ENCODE results near the gene APOLD1.
"Not testable (repeated sequence)": the region's sequence is repeated elsewhere in the genome, so short reads cannot be mapped to it uniquely, and the experiment has no call there.

The APOLD1 gene, protein sequence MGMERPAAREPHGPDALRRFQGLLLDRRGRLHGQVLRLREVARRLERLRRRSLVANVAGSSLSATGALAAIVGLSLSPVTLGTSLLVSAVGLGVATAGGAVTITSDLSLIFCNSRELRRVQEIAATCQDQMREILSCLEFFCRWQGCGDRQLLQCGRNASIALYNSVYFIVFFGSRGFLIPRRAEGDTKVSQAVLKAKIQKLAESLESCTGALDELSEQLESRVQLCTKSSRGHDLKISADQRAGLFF

DNA sequence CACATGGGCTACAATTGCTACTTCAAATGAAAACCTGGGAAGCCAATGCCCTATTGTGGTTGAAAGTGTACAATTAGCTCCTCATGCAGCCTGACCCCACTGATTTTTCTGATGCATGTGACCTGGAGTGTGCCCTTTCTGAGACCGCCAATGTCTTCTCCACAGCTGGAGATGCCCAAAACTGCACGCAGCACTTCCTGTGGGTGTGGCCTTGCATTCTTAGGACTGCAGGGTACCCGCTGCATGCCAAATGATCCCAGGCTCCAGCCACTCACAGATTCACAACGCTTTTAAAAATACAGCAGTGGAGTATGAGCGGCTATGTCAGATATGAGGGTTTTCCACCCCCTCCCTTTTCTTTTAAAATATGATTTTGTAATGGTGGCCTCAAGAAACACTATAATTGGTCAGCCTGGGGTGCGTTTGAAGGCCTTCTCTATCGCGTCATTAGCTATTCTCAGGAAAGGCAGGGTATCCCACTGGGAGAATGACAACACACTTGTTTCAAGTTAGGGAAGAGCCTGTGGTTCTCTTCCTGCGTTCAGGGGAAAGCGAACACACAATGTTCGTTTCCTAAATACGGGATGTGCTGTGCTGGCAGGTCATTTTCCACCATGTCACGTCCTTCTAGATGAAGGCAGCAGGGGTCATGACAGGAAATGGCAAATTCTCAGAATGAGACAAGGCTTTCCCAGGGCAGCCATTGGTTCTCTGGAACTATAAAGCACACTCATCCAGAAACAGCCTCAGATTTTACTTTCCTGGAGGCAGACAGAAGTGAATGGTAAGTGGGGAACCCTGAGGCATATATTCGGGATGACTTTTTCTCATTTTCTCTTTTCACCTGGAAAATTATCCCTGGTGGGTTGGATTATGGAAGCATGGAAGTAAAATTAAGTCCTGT is at the start of gene APOLD1:
Gene APOLD1 (plus strand): TSS at position 749 of the 904 bp plus-strand sequence. CDS start 33 bp downstream, at position 782.
- in situ Hi-C loops (cut with MboI; ENCODE audit: low pct_unique_long_range_greater_than_20kb, low sequenced_read_pairs) = loop anchor here (25.0 kb wide), 1 partner anchor 427 kb away; no protein-coding TSS in a partner anchor
- DNase-seq = no peak

DNA sequence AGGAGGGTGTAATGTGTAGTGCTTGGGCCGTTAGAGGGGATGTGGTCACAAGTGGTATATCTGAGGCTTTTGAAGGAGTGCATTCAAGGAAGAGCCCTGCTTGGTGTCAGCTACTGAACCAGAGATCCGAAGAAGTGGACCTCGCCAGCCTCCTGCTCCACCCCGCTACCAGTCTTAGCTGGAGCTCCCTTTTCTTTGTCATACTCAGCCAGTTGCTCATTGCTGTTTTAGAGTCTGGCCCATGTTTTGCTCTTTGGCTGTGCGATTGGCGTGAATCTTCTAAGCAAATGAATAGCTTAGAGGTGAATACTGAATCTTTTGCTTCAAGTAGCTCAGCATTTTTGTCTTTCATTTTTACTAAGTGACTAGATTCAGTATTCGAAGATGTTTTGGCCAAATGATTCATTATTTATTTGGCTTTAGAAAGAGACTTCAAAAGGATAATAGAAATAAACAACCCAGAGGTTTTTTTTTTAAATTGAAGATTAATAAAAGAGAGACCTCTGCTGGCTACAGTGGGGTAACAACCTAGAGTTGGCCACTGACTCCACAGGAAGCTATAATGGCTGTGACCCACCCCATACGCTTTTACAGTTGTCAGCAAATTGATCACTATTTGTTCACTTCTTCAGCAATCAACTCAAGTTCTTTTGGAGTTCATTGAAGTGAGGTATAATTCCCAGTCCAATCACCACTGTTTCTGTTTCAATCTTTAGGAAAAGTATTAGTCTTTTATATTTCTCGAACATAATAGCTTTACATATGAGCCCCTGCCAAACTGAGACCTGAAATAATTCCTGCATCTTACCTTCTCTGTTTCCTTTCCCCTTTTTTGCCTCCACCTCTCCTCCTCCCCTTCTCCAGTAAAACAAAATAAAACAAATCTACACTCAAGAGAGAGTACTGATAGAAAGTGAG is 48.4 kb upstream of the APOLD1 start:
- peak; percentile 69 for DNase-seq
- in situ Hi-C loops (cut with MboI; ENCODE audit: low pct_unique_long_range_greater_than_20kb, low sequenced_read_pairs) = no loop called here

DNA sequence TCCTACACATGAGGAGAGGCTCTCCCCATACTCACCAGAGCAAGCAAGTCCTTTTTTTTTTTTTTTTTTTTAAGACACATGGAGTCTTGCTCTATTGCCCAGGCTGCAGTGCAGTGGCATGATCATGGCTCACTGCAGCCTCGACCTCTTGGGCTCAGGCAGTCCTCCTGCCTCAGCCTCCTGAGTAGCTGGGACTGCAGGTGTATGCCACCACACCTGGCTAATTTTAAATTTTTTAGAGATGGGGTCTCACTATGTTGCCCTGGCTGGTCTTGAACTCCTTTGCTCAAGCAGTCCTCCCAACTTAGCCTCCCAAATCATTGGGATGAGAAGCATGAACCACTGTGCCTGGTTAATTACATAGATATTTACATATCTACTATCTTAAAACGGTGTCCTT is 47.3 kb upstream of the APOLD1 start:
- in situ Hi-C loops (cut with MboI; ENCODE audit: low pct_unique_long_range_greater_than_20kb, low sequenced_read_pairs); DNase-seq: not testable (repeated sequence)

DNA sequence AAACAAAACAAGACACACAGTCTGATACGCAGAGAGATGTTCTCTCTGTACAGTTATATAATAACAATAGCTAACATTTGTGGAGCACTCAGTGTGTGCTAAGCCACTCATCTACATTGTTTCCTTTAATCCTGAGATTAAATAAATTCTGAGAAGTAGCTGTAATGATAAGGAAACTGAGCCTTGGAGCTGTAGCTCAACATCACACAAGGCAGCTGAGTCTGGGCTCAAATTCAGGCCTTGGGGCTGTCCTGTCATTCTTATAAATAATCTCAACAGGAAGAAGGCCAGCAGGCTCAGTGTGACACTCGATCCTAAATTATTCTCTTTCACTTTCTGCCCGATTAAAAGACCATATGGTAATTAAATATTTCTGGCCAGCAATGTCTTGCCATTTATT is 43.8 kb upstream of the APOLD1 start:
- no peak for DNase-seq

DNA sequence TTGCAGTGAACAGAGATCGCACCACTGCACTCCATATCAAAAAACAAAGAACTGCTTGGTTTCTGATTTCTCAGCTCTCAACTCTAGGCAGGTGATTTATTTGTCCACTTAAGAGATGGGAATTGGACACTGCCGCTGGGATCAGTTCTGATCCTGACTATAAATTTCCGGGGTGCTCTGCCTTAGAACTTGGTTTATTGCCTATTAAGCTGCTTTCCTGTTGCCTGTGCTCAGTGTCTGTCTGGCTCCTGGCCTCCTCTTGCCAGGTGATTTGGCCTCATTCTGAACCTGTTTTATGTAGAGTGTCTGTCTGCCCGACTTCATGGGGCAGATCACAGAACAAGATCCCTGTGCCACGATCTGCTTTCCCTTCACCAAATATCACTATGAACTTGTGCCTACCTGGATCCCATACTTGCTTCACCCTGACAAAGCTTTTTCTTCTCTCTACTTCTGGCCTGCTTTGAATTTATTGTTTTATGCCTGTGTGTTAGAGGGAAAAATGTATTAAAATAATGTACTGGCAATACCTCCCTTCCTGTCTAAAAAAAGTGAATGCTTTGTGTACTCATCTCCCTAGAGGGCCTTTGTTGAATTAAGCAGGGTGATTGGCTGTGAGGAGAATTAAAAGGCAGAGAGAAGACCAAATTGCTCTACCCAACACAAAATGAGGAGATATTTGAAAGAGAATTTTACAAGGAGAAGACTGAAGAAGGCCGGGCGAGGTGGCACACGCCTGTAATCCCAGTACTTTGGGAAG is 40.7 kb upstream of the APOLD1 start:
- no peak for DNase-seq
- in situ Hi-C loops (cut with MboI; ENCODE audit: low pct_unique_long_range_greater_than_20kb, low sequenced_read_pairs) = no loop called here

More for the DNA sequence above, 43.8 kb upstream of the APOLD1 start:
- in situ Hi-C loops (cut with MboI; ENCODE audit: low pct_unique_long_range_greater_than_20kb, low sequenced_read_pairs) = no loop called here

DNA sequence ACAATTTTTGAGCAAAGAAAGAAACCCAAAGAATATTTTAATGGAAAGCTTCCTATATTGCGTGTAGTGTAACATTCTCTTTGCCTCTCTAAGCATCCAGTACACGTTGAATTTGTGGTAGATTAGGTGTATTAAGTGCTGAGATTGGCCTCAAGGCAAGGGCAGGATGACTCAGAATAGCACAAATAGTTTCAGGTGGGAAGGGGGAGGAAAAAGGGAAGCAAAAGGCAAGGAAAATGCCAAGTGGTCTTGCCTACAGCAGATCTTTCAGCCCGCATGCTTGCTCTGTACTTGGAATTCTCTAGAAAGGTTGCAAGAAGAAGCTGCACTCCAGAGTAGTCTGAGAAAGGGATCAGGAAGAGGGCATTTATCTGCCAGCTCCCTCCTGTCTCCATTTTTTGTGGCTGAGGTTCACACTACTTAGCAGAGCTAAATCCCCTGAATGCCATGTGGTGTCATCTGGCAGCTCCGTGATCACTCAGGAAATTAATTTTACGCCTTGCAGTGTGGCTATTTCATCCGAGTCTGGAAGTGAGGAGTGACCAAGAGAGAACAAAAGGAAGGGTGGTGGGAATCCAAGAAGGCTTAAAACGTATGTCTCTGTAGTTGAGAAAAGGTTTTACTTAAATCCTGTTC is 39.8 kb upstream of the APOLD1 start:
- no peak for DNase-seq
- in situ Hi-C loops (cut with MboI; ENCODE audit: low pct_unique_long_range_greater_than_20kb, low sequenced_read_pairs) = no loop called here

DNA sequence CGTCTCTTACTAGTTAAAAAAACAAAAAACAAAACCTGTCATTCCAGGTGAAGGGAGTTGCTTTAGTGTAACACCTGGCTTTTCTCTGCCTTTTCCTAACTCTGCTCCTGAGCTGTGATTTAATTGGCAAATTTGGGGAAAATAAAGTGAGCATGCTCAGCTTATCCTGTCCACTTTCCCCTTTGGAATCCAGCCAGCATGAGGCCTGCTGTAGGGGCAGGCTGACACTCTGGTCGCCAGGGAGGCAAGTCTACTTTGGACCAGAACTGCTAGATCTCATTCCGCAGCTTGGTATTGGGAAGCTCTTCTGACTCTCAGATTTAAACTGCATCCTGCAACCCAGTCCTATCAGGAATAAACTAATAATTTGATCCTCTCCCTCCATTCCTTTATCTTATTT is 38.2 kb upstream of the APOLD1 start:
- in situ Hi-C loops (cut with MboI; ENCODE audit: low pct_unique_long_range_greater_than_20kb, low sequenced_read_pairs) = no loop called here
- no peak for DNase-seq

DNA sequence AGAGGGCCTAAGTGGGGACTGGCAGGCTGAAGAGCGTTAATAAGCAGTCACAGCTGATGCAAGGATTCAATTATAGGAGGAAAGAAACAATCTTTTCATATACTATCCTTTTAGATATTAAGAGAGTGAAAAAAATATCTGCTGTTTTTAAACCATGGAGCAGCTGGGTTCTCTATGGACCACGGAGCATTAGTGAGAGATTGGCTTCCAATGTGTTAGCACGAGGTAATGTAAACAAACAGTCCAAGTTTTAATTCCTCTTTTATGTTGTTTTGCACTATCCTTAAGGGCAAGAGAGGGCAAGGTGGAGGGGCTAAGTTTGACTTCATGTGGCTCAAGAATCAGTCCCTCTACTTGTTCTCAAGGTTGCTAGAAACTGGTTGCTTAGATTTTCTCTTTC is 37.4 kb upstream of the APOLD1 start:
- no peak for DNase-seq
- in situ Hi-C loops (cut with MboI; ENCODE audit: low pct_unique_long_range_greater_than_20kb, low sequenced_read_pairs) = no loop called here

DNA sequence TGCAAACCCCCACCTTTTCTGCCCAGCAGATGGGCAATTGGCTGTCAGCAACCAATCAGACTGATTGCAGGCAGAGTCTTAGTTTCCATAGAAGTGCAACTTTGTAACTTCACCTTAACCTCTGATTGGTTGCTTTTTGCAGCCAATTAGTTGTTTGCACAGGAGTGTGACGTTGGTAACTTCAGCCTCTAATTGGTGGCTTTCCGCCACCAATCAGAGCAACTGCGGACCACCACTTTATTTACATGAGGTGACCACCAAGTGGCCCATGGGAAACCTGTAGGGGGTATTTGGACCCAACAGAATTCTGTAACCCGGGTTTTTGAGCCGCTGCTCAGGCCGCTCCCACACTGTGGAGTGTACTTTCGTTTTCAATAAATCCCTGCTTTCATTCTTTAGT is 36.0 kb upstream of the APOLD1 start:
- in situ Hi-C loops (cut with MboI; ENCODE audit: low pct_unique_long_range_greater_than_20kb, low sequenced_read_pairs) = no loop called here
- DNase-seq = no peak

DNA sequence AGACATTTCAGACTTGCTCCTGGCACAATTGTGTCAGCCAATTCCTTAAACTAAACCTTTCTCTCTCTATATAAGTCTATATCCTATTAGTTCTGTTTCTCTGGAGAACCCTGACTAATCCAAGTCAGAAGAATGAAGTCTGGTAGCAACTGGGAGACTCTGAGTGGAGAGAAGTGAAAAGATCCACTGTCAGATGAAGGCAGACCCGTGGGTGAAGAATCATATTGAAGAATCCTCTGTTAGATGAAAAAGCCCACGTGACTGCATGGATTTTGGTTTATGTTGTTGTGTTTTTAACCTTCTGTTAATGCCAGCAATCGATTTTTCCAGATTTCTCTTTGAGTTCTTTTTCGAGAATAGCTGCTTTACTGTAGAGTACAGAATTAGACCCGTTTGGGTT is 29.5 kb upstream of the APOLD1 start:
- DNase-seq = no peak
- in situ Hi-C loops (cut with MboI; ENCODE audit: low pct_unique_long_range_greater_than_20kb, low sequenced_read_pairs) = no loop called here

DNA sequence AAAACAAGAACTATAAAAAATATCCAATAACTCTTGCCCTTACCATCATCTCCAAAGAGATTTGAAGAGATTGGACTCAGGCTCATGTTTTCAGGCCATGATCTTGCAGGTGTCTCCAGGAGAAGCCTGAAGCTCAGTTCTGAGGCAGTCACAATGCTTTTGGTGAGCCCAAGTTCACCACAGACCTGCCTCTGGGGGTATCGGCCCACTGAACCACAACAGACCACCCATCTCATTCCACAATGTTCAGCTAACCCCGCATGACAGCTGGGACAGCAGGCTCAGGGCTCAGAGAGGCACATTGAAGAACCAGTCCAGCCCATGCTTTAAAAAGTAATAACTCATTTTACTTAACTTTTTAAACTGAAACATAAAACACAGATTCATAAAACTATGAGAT is 28.3 kb upstream of the APOLD1 start:
- in situ Hi-C loops (cut with MboI; ENCODE audit: low pct_unique_long_range_greater_than_20kb, low sequenced_read_pairs) = no loop called here
- DNase-seq = no peak

DNA sequence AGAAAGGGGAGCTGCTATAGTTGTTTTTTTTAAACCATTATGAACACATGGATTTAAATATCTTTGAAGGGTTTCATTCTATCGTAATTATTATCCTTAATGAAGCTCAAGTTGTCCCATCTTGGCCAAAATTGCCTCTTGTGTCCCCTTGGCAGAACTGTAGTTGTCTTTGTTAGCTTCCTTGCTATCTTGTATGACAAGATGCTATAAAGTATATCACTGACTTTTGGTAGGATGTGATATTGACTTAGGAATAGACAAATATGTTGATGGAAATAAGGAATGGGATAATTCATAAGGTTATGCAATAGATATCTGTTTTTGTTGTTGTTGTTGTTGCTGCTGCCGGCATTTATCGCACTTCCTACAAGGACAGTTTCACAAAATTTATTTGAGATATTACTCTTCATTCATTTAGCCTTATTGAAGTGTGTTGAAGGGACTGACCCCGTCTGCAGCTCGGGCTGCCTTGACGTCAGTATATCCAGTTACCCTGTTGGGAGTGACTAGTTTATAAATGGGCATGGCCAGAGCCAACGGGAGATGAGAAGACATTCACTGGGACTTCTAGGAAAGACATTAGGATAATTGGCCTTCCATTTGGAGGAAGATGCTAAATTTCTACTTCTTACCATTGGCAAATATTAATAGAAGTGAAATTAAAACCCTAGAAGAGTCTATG is 26.1 kb upstream of the APOLD1 start:
- in situ Hi-C loops (cut with MboI; ENCODE audit: low pct_unique_long_range_greater_than_20kb, low sequenced_read_pairs) = no loop called here
- DNase-seq = no peak

DNA sequence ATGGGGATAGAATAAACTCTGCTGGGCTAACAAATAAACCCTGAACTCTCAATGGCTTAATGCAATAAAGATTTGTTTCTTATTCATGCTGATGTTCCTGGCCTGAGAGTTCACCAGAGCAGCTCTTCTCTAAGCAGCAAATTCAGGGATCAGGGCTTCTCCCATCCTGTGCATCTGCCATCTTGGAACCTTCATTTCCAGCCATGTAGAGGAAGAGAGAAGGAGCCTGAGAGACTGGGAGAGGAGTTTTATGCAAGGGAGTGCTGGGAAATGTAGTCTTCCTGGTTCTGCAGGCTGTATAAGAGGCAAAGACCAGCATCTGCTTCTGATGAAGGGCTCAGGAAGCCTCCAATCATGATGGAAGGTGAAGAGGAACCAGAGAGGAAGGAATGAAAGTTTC is 20.6 kb upstream of the APOLD1 start:
- in situ Hi-C loops (cut with MboI; ENCODE audit: low pct_unique_long_range_greater_than_20kb, low sequenced_read_pairs) = no loop called here

DNA sequence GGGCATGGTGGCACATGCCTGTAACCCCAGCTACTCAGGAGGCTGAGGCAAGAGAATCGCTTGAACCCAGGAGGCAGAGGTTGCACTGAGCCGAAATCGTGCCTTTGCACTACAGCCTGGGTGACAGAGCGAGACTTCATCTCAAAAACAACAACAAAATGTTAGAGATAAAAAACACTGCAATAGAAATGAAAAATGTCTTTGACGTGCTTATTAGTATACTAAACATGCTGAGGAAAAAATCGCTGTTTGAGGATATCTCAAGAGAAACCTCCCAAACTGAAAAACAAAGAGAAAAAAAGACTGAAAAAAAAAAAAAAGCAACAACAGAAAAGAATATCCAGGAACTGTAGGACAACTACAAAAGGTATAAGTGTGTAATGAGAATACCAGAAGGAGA is 15.2 kb upstream of the APOLD1 start:
- in situ Hi-C loops (cut with MboI; ENCODE audit: low pct_unique_long_range_greater_than_20kb, low sequenced_read_pairs) = no loop called here
- no peak for DNase-seq

More for the DNA sequence above, 20.6 kb upstream of the APOLD1 start:
- DNase-seq = no peak

DNA sequence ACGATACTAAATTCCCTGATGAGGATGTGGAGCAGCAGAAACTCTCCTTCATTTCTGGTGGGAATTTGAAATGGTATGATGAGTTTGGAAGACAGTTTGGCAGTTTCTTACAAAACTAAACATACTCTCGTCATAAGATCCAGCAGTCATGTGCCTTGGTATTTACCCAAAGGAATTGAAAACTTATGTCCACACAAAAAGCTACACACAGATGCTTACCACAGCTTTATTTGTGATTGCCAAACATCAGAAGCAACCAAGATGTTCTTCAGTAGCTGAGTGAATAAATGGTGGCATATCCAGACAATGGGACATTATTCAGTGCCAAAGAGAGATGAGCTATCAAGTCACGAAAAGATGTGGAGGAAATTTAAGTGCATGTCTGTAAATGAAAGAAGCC is 10.7 kb upstream of the APOLD1 start:
- in situ Hi-C loops (cut with MboI; ENCODE audit: low pct_unique_long_range_greater_than_20kb, low sequenced_read_pairs) = loop anchor here (25.0 kb wide), 1 partner anchor 438 kb away; no protein-coding TSS in a partner anchor
- DNase-seq = no peak

DNA sequence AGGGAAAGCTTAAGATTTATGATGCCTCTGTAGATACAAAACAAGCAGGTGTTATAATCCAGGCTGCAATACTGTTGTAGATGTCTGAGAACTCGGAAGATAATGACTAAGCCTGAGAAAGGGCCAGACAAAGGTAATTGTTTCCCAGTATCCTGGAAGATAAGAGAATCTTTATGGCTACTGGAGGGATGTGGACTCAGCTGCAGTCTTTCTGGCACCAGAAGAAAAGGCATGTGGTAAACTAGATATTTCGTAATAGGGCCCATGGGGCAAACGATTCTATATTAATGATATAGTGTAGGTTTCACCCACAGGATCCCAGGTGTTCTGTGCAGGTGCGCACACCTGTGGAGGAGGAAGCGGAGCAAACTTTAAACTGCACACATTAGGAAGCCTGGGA is 9.2 kb upstream of the APOLD1 start:
- DNase-seq = no peak
- in situ Hi-C loops (cut with MboI; ENCODE audit: low pct_unique_long_range_greater_than_20kb, low sequenced_read_pairs) = loop anchor here (25.0 kb wide), 1 partner anchor 436 kb away; no protein-coding TSS in a partner anchor

DNA sequence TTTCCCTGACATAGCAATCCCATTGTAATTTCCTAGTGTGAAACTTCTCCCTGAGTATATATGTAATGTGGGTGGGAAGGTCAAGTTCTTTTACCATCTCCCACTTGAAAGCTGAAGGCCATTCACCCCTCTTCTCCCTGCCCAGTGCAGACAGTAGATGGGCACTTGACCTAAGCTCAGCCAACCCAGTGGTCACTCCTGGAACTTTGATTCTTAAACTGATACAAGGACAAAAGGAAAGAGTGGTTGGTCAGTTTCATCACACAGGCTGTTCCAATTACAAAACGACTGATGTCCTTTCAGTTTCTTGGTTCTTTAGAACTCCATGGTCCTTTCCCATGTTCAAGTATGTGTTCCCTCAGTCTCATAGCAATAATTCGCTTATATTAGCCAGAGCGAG is 8.4 kb upstream of the APOLD1 start:
- in situ Hi-C loops (cut with MboI; ENCODE audit: low pct_unique_long_range_greater_than_20kb, low sequenced_read_pairs) = loop anchor here (25.0 kb wide), 1 partner anchor 435 kb away; no protein-coding TSS in a partner anchor

DNA sequence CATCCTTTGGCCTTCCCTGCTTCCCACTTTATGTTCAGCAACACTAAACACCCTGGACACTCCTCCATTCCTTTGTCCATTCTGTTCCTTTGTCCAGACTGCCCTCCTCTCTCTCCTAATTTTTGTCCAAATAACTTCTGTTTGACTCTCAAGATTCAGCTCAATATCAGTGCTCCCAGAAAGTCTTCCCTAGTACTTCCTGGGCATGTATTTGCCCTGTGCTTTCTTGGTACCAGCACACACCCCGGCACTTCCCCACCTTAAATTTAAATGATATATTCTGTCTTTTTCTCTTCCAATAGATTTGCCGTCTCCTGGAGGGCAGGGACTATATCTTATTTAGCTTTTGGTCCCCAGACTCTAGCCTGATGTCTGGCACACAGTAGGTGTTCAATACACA is 6.5 kb upstream of the APOLD1 start:
- no peak for DNase-seq
- in situ Hi-C loops (cut with MboI; ENCODE audit: low pct_unique_long_range_greater_than_20kb, low sequenced_read_pairs) = loop anchor here (25.0 kb wide), 1 partner anchor 433 kb away; no protein-coding TSS in a partner anchor

More for the DNA sequence above, 8.4 kb upstream of the APOLD1 start:
- no peak for DNase-seq

All from KBM-7 (cell line).